WTC11 (cell line): ENCODE measurements around the gene TBC1D1. TPM values are rescaled to one million over a fixed set of nuclear protein-coding genes. Genes with fewer than 3 reads are reported as not detected.

Experiments used
- ATAC-seq: fragments of 200-7000 bp; cut with Tn5 transposase; 2 replicates; pipeline ENCODE4 v1.10.0; 2021; ENCODE audit warnings: mild to moderate bottlenecking, moderate library complexity
- CTCF ChIA-PET: fragments of 300-600 bp; sonication (Branson Sonifier 250); formaldehyde crosslinking; loops from one replicate; lab custom pipeline; 2021; ENCODE audit warnings: antibody characterized with exemption; lab: Charles Lee
- POLR2A ChIA-PET: fragments of 350-600 bp; sonication (Branson Sonifier 250); formaldehyde crosslinking; loops from one replicate; lab custom pipeline; 2021; ENCODE audit warnings: antibody characterized with exemption; lab: Charles Lee
- DNase-seq: peaks from one replicate; pipeline ENCODE4 v3.0.0; 2021; ENCODE audit warnings: low spot score
- H3K27ac Mint-ChIP-seq: 2 replicates; pipeline ENCODE4 v1.8.0; 2021; ENCODE audit warnings: mixed read lengths
- H3K27me3 Mint-ChIP-seq: 2 replicates; pipeline ENCODE4 v1.8.0; 2021; ENCODE audit warnings: low read depth, mild to moderate bottlenecking, moderate library complexity, mixed read lengths
- H3K36me3 Mint-ChIP-seq: 2 replicates; pipeline ENCODE4 v1.8.0; 2021; ENCODE audit warnings: mixed read lengths
- H3K4me1 Mint-ChIP-seq: 2 replicates; pipeline ENCODE4 v1.8.0; 2022; ENCODE audit warnings: mixed read lengths
- H3K4me3 Mint-ChIP-seq: 2 replicates; pipeline ENCODE4 v1.8.0; 2021; ENCODE audit warnings: mild to moderate bottlenecking, moderate library complexity, mixed read lengths
- H3K9me3 Mint-ChIP-seq: 2 replicates; pipeline ENCODE4 v1.8.0; 2021; ENCODE audit warnings: mixed read lengths
- ARID4B ChIP-seq: sonication (generic); formaldehyde crosslinking; IDR thresholded peaks from 2 replicates; pipeline ENCODE4 v1.8.0; 2023; ENCODE audit warnings: missing genetic modification reagents, mild to moderate bottlenecking, borderline replicate concordance
- ATF3 ChIP-seq: sonication (generic); formaldehyde crosslinking; conservative IDR thresholded peaks from 2 replicates; pipeline ENCODE4 v1.8.1; 2022; ENCODE audit warnings: mild to moderate bottlenecking, missing genetic modification reagents
- CREB1 ChIP-seq: sonication (generic); formaldehyde crosslinking; IDR thresholded peaks from 2 replicates; pipeline ENCODE4 v1.8.0; 2023; ENCODE audit warnings: mild to moderate bottlenecking, missing genetic modification reagents
- CTCF ChIP-seq: fragments of 200-600 bp; IDR thresholded peaks from 2 replicates; pipeline ENCODE4 v1.8.0; 2022; ENCODE audit warnings: antibody characterized with exemption
- E2F1 ChIP-seq: sonication (generic); formaldehyde crosslinking; IDR thresholded peaks from 2 replicates; pipeline ENCODE4 v1.8.0; 2022; ENCODE audit warnings: mild to moderate bottlenecking, missing genetic modification reagents
- E2F4 ChIP-seq: sonication (generic); formaldehyde crosslinking; IDR thresholded peaks from 2 replicates; pipeline ENCODE4 v1.8.1; 2022; ENCODE audit warnings: low read depth, mild to moderate bottlenecking, moderate library complexity, missing genetic modification reagents, borderline replicate concordance
- GTF2I ChIP-seq: fragments of 250-450 bp; sonication (Bioruptor Pico); conservative IDR thresholded peaks from 2 replicates; pipeline ENCODE4 v1.4.0; 2021; ENCODE audit warnings: mild to moderate bottlenecking
- IRF2 ChIP-seq: sonication (generic); formaldehyde crosslinking; IDR thresholded peaks from 2 replicates; pipeline ENCODE4 v1.8.0; 2022; ENCODE audit warnings: low read depth, missing genetic modification reagents, borderline replicate concordance
- NFATC4 ChIP-seq: fragments of 250-450 bp; sonication (Bioruptor Pico); IDR thresholded peaks from 2 replicates; pipeline ENCODE4 v1.9.0; 2021; ENCODE audit warnings: mild to moderate bottlenecking
- NFYB ChIP-seq: sonication (generic); formaldehyde crosslinking; conservative IDR thresholded peaks from 2 replicates; pipeline ENCODE4 v1.8.0; 2022; ENCODE audit warnings: low read depth, missing genetic modification reagents
- NR1H2 ChIP-seq: sonication (generic); formaldehyde crosslinking; IDR thresholded peaks from 2 replicates; pipeline ENCODE4 v1.9.0; 2021; ENCODE audit warnings: mild to moderate bottlenecking, moderate library complexity, missing genetic modification reagents
- RORB ChIP-seq: fragments of 250-450 bp; sonication (Bioruptor Pico); IDR thresholded peaks from 2 replicates; pipeline ENCODE4 v1.9.0; 2021; ENCODE audit warnings: mild to moderate bottlenecking
- SMAD3 ChIP-seq: sonication (generic); formaldehyde crosslinking; IDR thresholded peaks from 2 replicates; pipeline ENCODE4 v1.8.0; 2022; ENCODE audit warnings: missing genetic modification reagents, mild to moderate bottlenecking, borderline replicate concordance
- STAT6 ChIP-seq: sonication (generic); formaldehyde crosslinking; conservative IDR thresholded peaks from 2 replicates; pipeline ENCODE4 v1.8.1; 2023; ENCODE audit warnings: mild to moderate bottlenecking, low read depth, missing genetic modification reagents, moderate library complexity
- ZBTB21 ChIP-seq: sonication (generic); formaldehyde crosslinking; IDR thresholded peaks from 2 replicates; pipeline ENCODE4 v1.8.1; 2023; ENCODE audit warnings: mild to moderate bottlenecking, missing genetic modification reagents, borderline replicate concordance
- ZNF138 ChIP-seq: sonication (generic); formaldehyde crosslinking; conservative IDR thresholded peaks from 2 replicates; pipeline ENCODE4 v1.8.1; 2022; ENCODE audit warnings: mild to moderate bottlenecking, moderate library complexity, missing genetic modification reagents
- ZNF232 ChIP-seq: sonication (generic); formaldehyde crosslinking; IDR thresholded peaks from 2 replicates; pipeline ENCODE4 v1.8.0; 2022; ENCODE audit warnings: mild to moderate bottlenecking, missing genetic modification reagents
- ZNF317 ChIP-seq: sonication (generic); formaldehyde crosslinking; IDR thresholded peaks from 2 replicates; pipeline ENCODE4 v1.8.1; 2023; ENCODE audit warnings: low read depth, mild to moderate bottlenecking, moderate library complexity, missing genetic modification reagents, borderline replicate concordance
- total RNA-seq: library from RNA; stranded (reverse); gene quantifications from 3 replicates; pipeline ENCODE4 v1.2.3, GENCODE V29; 2021

Gene TBC1D1
- total RNA-seq, 1 experiment from 2014 or later, result 134 TPM

- no peak overlapping the region for H3K27ac Mint-ChIP-seq
- no peak overlapping the region for H3K4me3 Mint-ChIP-seq
- DNase-seq (no peak), ATAC-seq (no peak)
- no peaks in the 10 kb centered on the region for H3K27me3 Mint-ChIP-seq
- POLR2A ChIA-PET, result no interaction called here
- peaks cover 12% of the 10 kb centered on the region for H3K9me3 Mint-ChIP-seq
- H3K4me1 Mint-ChIP-seq, result no peaks in the 10 kb centered on the region
- CTCF ChIA-PET, result no interaction called here
- TF ChIP-seq ATF3, result no peak
- peaks cover 53% of the 10 kb centered on the region for H3K36me3 Mint-ChIP-seq
Observed at GRCh38 chr4:38024206-38024509, 133.3 kb downstream of the TBC1D1 start.

GRCh38 chr4:38025665-38026064 is 134.8 kb downstream of the TBC1D1 start:
- no peak for DNase-seq
- Mint-ChIP-seq H3K27ac (no peak overlapping the region), H3K27me3 (no peaks in the 10 kb centered on the region), H3K4me1 (no peaks in the 10 kb centered on the region), H3K36me3 (peaks cover 56% of the 10 kb centered on the region), H3K9me3 (peaks cover 9% of the 10 kb centered on the region), H3K4me3 (no peak overlapping the region)
- no peak; the same call in 1 of the 2 replicates for ATAC-seq
- TF ChIP-seq ZBTB21 (CRISPR knock-in tag) (no peak), CREB1 (no peak), NFATC4 (CRISPR knock-in tag) (no peak), ARID4B (no peak), E2F4 (CRISPR knock-in tag) (no peak), CTCF (no peak), ZNF232 (CRISPR knock-in tag) (no peak), STAT6 (no peak), NR1H2 (no peak), GTF2I (CRISPR knock-in tag) (no peak), SMAD3 (CRISPR knock-in tag) (no peak), ZNF138 (no peak), RORB (no peak), NFYB (CRISPR knock-in tag) (no peak), E2F1 (no peak), IRF2 (CRISPR knock-in tag) (no peak), ZNF317 (CRISPR knock-in tag) (no peak)
- ChIA-PET POLR2A (interaction anchor here (0.5 kb wide), 1 partner anchor 18 kb away, joined by 3 read pairs; no protein-coding TSS in a partner anchor), CTCF (no interaction called here)
